HL-60 (cell line): ENCODE results near the gene OR5B21.

Experiments used
- DNase-seq, 2 experiments: peaks; one replicate each; pipeline ENCODE4 v3.0.0-alpha.2; 2010 to 2020; ENCODE audit warnings: low read depth in 1 of 2, low spot score in 1 of 2
- H3K27ac ChIP-seq: fragments of 250-450 bp; sonication (Bioruptor Pico); replicated peaks from 2 replicates; pipeline ENCODE4 v1.5.1; 2020; ENCODE audit warnings: mild to moderate bottlenecking, moderate library complexity
- H3K27me3 ChIP-seq: fragments of 250-450 bp; sonication (Bioruptor Pico); 2 replicates; pipeline ENCODE4 v1.5.1; 2021; ENCODE audit warnings: mild to moderate bottlenecking, moderate library complexity; ENCODE audit not compliant: insufficient read depth, poor library complexity, severe bottlenecking
- H3K4me3 ChIP-seq: replicated peaks from 2 replicates; pipeline ENCODE4 v1.5.1; 2011; ENCODE audit warnings: mild to moderate bottlenecking, control low read depth, low read length; ENCODE audit not compliant: insufficient read depth
- CTCF ChIP-seq: IDR thresholded peaks from one replicate; pipeline ENCODE4 v1.5.1; 2011; ENCODE audit warnings: low read length, control low read depth, inconsistent platforms; ENCODE audit not compliant: insufficient read depth
- GABPA ChIP-seq: IDR thresholded peaks from 2 replicates; pipeline ENCODE4 v1.6.1; 2012; ENCODE audit warnings: low read depth
- POLR2AphosphoS5 ChIP-seq: IDR thresholded peaks from 2 replicates; pipeline ENCODE4 v1.6.1; 2012; ENCODE audit warnings: low read depth
- REST ChIP-seq: IDR thresholded peaks from 2 replicates; pipeline ENCODE4 v1.6.1; 2012; ENCODE audit warnings: low read depth; ENCODE audit not compliant: insufficient replicate concordance
- SPI1 ChIP-seq: IDR thresholded peaks from 2 replicates; pipeline ENCODE4 v1.6.1; 2012; ENCODE audit warnings: low read depth, mild to moderate bottlenecking, borderline replicate concordance

Gene OR5B21

GRCh38 chr11:58511636-58512035 lies 3.7 kb upstream of the OR5B21 start:
- no peak overlapping the region for H3K27ac ChIP-seq
- no peak overlapping the region for H3K4me3 ChIP-seq
- no peak for DNase-seq
- TF ChIP-seq GABPA = no peak
- TF ChIP-seq POLR2AphosphoS5 = no peak
- TF ChIP-seq REST = no peak
- TF ChIP-seq CTCF = no peak
- TF ChIP-seq SPI1 = no peak
- H3K27me3 ChIP-seq = no peaks in the 10 kb centered on the region

- H3K27ac ChIP-seq = no peak overlapping the region
- DNase-seq = no peak
- no peak overlapping the region for H3K4me3 ChIP-seq
- no peak for TF ChIP-seq SPI1
- TF ChIP-seq CTCF = no peak
- no peak for TF ChIP-seq REST
- TF ChIP-seq POLR2AphosphoS5 = no peak
- TF ChIP-seq GABPA = no peak
- no peaks in the 10 kb centered on the region for H3K27me3 ChIP-seq
Measured at GRCh38 chr11:58509748-58510147, 1.8 kb upstream of the OR5B21 start.

GRCh38 chr11:58508814-58509213 lies 909 bp upstream of the OR5B21 start:
- Histone ChIP-seq H3K27me3 (no peaks in the 10 kb centered on the region), H3K4me3 (no peak overlapping the region), H3K27ac (no peak overlapping the region)
- DNase-seq = no peak
- TF ChIP-seq REST = no peak
- no peak for TF ChIP-seq GABPA
- TF ChIP-seq SPI1 = no peak

GRCh38 chr11:58507355-58507754 lies 550 bp downstream of the OR5B21 start:
- H3K4me3 ChIP-seq = no peak overlapping the region
- H3K27me3 ChIP-seq = no peaks in the 10 kb centered on the region
- TF ChIP-seq POLR2AphosphoS5 (no peak), SPI1 (no peak), CTCF (no peak), GABPA (no peak), REST (no peak)

More at GRCh38 chr11:58507355-58507754, 550 bp downstream of the OR5B21 start:
- no peak overlapping the region for H3K27ac ChIP-seq
- DNase-seq = no peak
